Liver (tissue), 9 donors: ENCODE results near the gene UBL3. TPM values are rescaled to one million over a fixed set of nuclear protein-coding genes. Genes with fewer than 3 reads are reported as not detected.

Experiments used
- DNase-seq: peaks from one replicate; pipeline ENCODE4 v3.0.0-alpha.2; 2017; ENCODE audit warnings: low spot score
- H3K27ac ChIP-seq, 2 donors: one replicate each; pipeline ENCODE4 v1.7.0; 2013; ENCODE audit warnings: inconsistent platforms in 2 of 2, low read length in 2 of 2, control low read depth in 1 of 2, low read depth in 1 of 2, mild to moderate bottlenecking in 1 of 2
- H3K27me3 ChIP-seq, 4 donors: one replicate each; pipeline versions ENCODE4 v1.6.1 to v1.7.0; 2013; ENCODE audit warnings: low read length in 3 of 4, inconsistent platforms in 1 of 4, mild to moderate bottlenecking in 1 of 4, moderate library complexity in 1 of 4; ENCODE audit not compliant: control insufficient read depth in 4 of 4, insufficient read depth in 4 of 4
- H3K36me3 ChIP-seq, 4 donors: one replicate each; pipeline versions ENCODE4 v1.6.1 to v1.7.0; 2013; ENCODE audit warnings: low read length in 3 of 4, mild to moderate bottlenecking in 3 of 4, low read depth in 1 of 4, moderate library complexity in 1 of 4; ENCODE audit not compliant: control insufficient read depth in 4 of 4, insufficient read depth in 3 of 4
- H3K4me1 ChIP-seq, 4 donors: one replicate each; pipeline versions ENCODE4 v1.6.1 to v1.7.0; 2013; ENCODE audit warnings: low read length in 3 of 4, mild to moderate bottlenecking in 3 of 4, moderate library complexity in 1 of 4; ENCODE audit not compliant: control insufficient read depth in 4 of 4, insufficient read depth in 4 of 4
- H3K4me3 ChIP-seq, 3 donors: one replicate each; pipeline versions ENCODE4 v1.6.1 to v1.7.0; 2013; ENCODE audit warnings: low read length in 3 of 3, control low read depth in 1 of 3, low read depth in 1 of 3, mild to moderate bottlenecking in 1 of 3
- H3K9ac ChIP-seq, 2 donors: one replicate each; pipeline ENCODE4 v1.7.0; 2013; ENCODE audit warnings: low read length in 2 of 2, mild to moderate bottlenecking in 2 of 2, moderate library complexity in 2 of 2, control low read depth in 1 of 2, low read depth in 1 of 2
- H3K9me3 ChIP-seq, 4 donors: one replicate each; pipeline versions ENCODE4 v1.6.1 to v1.7.0; 2013; ENCODE audit warnings: low read length in 3 of 4; ENCODE audit not compliant: control insufficient read depth in 4 of 4
- EGR1 ChIP-seq, 2 donors: IDR thresholded peaks; 2 replicates each; pipeline ENCODE4 v1.6.1; 2016 to 2018; ENCODE audit warnings: antibody characterized with exemption in 2 of 2, low read depth in 2 of 2
- FOXA2 ChIP-seq: IDR thresholded peaks from 2 replicates; pipeline ENCODE4 v1.6.1; 2016; ENCODE audit warnings: antibody characterized with exemption
- GABPA ChIP-seq, 2 donors: IDR thresholded peaks in 1 of 2; conservative IDR thresholded peaks in 1 of 2; 2 replicates each; pipeline ENCODE4 v1.6.1; 2016; ENCODE audit warnings: antibody characterized with exemption in 2 of 2, mild to moderate bottlenecking in 1 of 2, moderate library complexity in 1 of 2
- HNF4A ChIP-seq, 2 donors: conservative IDR thresholded peaks; 2 replicates each; pipeline ENCODE4 v1.6.1; 2016; ENCODE audit warnings: antibody characterized with exemption in 2 of 2, mild to moderate bottlenecking in 2 of 2
- HNF4G ChIP-seq: IDR thresholded peaks from 2 replicates; pipeline ENCODE4 v1.6.1; 2016; ENCODE audit warnings: antibody characterized with exemption
- JUND ChIP-seq, 2 donors: IDR thresholded peaks; 2 replicates each; pipeline ENCODE4 v1.6.1; 2016; ENCODE audit warnings: antibody characterized with exemption in 2 of 2
- NR2F2 ChIP-seq: IDR thresholded peaks from 2 replicates; pipeline ENCODE4 v1.6.1; 2016; ENCODE audit warnings: antibody characterized with exemption
- RXRA ChIP-seq, 2 donors: IDR thresholded peaks; 2 replicates each; pipeline ENCODE4 v1.6.1; 2017 to 2018; ENCODE audit warnings: antibody characterized with exemption in 2 of 2, mild to moderate bottlenecking in 1 of 2
- SP1 ChIP-seq: IDR thresholded peaks from 2 replicates; pipeline ENCODE4 v1.6.1; 2018; ENCODE audit warnings: antibody characterized with exemption, mild to moderate bottlenecking
- TAF1 ChIP-seq: conservative IDR thresholded peaks from 2 replicates; pipeline ENCODE4 v1.6.1; 2016; ENCODE audit warnings: antibody characterized with exemption, mild to moderate bottlenecking
- YY1 ChIP-seq: IDR thresholded peaks from 2 replicates; pipeline ENCODE4 v1.6.1; 2016; ENCODE audit warnings: antibody characterized with exemption, mild to moderate bottlenecking
- WGBS: extraction: QIAGEN DNeasy Blood & Tissue Kit; methylation state at CpG from one replicate; pipeline ENCODE4 v1.1.7; 2013; 5-methylcytosine and 5-hydroxymethylcytosine counted together
- polyA plus RNA-seq, 2 donors: library from polyadenylated mRNA; stranded (reverse) in 1 of 2; unstranded in 1 of 2; fragments of 200-250 nt in 1 of 2; fragments of >200 nt in 1 of 2; fragmentation: Nextera tagmentation in 1 of 2; extraction: Ambion mirVana in 1 of 2; gene quantifications; one replicate each; pipeline versions ENCODE4 v1.2.1 to v1.2.3, GENCODE V29; 2013 to 2015
- total RNA-seq, 2 donors: library from RNA; depleted of rRNA; stranded (reverse); fragments of >200 nt; gene quantifications; one replicate each; pipeline ENCODE4 v1.2.3, GENCODE V29; 2014
- TF ChIP-seq, protein P1 (sequence below): IDR thresholded peaks from 2 replicates; pipeline ENCODE4 v1.6.1; 2016; ENCODE audit warnings: antibody characterized with exemption, mild to moderate bottlenecking
- TF ChIP-seq, protein P2 (sequence below): IDR thresholded peaks from 2 replicates; pipeline ENCODE4 v1.6.1; 2016; ENCODE audit warnings: antibody characterized with exemption
- TF ChIP-seq, protein P3 (sequence below): IDR thresholded peaks from 2 replicates; pipeline ENCODE4 v1.6.1; 2016; ENCODE audit warnings: antibody characterized with exemption
- TF ChIP-seq, protein P4 (sequence below): fragments of 150-350 bp; IDR thresholded peaks from 2 replicates; pipeline ENCODE4 v1.5.1; 2017; ENCODE audit warnings: improper control_type of control experiment, low read depth, low read length; ENCODE audit not compliant: missing input control
- TF ChIP-seq, protein P5 (sequence below): IDR thresholded peaks from 2 replicates; pipeline ENCODE4 v1.6.1; 2016; ENCODE audit warnings: antibody characterized with exemption
- donor health status: healthy.
- donor health status: healthy.
- donor health status: healthy.
- donor health status: healthy.
- donor health status: healthy.

UBL3 gene
- total and polyA plus RNA-seq, 4 donors = 13.9 to 21.3 (median 15.9) TPM

DNA sequence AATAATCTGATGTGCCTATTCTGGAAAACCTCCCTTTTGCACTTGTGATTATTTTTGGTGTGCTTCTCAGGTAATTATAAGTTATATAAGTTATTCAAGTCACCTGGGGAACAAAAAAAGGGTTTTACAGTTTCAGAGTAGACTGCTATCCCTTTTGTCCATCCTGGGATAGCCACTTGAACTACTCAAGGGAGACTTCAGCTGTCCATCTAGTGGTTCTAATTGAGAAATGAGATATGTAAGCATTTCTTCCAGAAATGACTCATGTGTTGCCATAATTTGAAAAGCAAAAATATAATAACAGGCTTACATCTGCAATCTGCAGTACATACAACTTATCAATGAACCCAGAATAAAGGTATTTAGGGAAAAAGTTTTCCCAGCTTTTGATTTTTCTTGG is 20.4 kb downstream of the UBL3 start:
- TF ChIP-seq, protein P1, sequence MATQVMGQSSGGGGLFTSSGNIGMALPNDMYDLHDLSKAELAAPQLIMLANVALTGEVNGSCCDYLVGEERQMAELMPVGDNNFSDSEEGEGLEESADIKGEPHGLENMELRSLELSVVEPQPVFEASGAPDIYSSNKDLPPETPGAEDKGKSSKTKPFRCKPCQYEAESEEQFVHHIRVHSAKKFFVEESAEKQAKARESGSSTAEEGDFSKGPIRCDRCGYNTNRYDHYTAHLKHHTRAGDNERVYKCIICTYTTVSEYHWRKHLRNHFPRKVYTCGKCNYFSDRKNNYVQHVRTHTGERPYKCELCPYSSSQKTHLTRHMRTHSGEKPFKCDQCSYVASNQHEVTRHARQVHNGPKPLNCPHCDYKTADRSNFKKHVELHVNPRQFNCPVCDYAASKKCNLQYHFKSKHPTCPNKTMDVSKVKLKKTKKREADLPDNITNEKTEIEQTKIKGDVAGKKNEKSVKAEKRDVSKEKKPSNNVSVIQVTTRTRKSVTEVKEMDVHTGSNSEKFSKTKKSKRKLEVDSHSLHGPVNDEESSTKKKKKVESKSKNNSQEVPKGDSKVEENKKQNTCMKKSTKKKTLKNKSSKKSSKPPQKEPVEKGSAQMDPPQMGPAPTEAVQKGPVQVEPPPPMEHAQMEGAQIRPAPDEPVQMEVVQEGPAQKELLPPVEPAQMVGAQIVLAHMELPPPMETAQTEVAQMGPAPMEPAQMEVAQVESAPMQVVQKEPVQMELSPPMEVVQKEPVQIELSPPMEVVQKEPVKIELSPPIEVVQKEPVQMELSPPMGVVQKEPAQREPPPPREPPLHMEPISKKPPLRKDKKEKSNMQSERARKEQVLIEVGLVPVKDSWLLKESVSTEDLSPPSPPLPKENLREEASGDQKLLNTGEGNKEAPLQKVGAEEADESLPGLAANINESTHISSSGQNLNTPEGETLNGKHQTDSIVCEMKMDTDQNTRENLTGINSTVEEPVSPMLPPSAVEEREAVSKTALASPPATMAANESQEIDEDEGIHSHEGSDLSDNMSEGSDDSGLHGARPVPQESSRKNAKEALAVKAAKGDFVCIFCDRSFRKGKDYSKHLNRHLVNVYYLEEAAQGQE = no peak
- no peak for TF ChIP-seq TAF1
- TF ChIP-seq, protein P2, sequence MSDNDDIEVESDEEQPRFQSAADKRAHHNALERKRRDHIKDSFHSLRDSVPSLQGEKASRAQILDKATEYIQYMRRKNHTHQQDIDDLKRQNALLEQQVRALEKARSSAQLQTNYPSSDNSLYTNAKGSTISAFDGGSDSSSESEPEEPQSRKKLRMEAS = no peak
- TF ChIP-seq JUND (IDR thresholded peaks at IDR 0.05) = no peak
- no peak for TF ChIP-seq EGR1 (IDR thresholded peaks at IDR 0.05; ENCODE audit: low read depth in 2 of 2)
- TF ChIP-seq, protein P3, sequence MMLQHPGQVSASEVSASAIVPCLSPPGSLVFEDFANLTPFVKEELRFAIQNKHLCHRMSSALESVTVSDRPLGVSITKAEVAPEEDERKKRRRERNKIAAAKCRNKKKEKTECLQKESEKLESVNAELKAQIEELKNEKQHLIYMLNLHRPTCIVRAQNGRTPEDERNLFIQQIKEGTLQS = no peak
- no peak for TF ChIP-seq FOXA2
- TF ChIP-seq, protein P4, sequence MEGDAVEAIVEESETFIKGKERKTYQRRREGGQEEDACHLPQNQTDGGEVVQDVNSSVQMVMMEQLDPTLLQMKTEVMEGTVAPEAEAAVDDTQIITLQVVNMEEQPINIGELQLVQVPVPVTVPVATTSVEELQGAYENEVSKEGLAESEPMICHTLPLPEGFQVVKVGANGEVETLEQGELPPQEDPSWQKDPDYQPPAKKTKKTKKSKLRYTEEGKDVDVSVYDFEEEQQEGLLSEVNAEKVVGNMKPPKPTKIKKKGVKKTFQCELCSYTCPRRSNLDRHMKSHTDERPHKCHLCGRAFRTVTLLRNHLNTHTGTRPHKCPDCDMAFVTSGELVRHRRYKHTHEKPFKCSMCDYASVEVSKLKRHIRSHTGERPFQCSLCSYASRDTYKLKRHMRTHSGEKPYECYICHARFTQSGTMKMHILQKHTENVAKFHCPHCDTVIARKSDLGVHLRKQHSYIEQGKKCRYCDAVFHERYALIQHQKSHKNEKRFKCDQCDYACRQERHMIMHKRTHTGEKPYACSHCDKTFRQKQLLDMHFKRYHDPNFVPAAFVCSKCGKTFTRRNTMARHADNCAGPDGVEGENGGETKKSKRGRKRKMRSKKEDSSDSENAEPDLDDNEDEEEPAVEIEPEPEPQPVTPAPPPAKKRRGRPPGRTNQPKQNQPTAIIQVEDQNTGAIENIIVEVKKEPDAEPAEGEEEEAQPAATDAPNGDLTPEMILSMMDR = no peak
- TF ChIP-seq HNF4G = no peak
- TF ChIP-seq HNF4A (conservative IDR thresholded peaks at IDR 0.05) = no peak

DNA sequence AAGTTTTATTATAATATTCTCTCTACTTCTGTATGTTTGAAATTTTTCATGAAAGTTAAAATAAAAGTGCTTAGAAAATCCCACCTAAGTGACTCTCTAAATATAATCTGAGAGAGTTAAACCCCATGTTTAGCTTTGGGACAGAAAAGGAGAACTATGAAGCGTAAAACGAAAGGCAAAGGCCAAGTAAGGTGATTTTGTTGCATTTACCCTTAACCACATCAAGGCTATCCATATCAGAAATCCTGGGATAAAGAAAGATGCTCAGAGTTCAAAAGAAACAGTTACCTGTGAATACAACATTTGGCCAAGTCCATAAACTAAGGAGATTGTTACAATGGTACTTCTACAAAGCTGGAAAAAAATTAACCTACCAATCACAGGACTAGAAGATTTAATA is 31.3 kb downstream of the UBL3 start:
- no peak overlapping the region for H3K27ac ChIP-seq

More for the DNA sequence above, 20.4 kb downstream of the UBL3 start:
- no peak overlapping the region for H3K27ac ChIP-seq
- H3K27me3 ChIP-seq = no peaks in the 10 kb centered on the region
- H3K36me3 ChIP-seq = no peaks in the 10 kb centered on the region
- no peaks in the 10 kb centered on the region for H3K4me1 ChIP-seq
- no peak overlapping the region for H3K4me3 ChIP-seq
- H3K9ac ChIP-seq = no peak overlapping the region
- no peaks in the 10 kb centered on the region for H3K9me3 ChIP-seq
- no peak for DNase-seq

More for the DNA sequence above, 31.3 kb downstream of the UBL3 start:
- H3K9me3 ChIP-seq = no peaks in the 10 kb centered on the region
- no peak for DNase-seq
- H3K36me3 ChIP-seq = no peaks in the 10 kb centered on the region
- no peak overlapping the region for H3K9ac ChIP-seq
- peaks cover 1 to 17% (median 10%) of the 10 kb centered on the region in 4 donors for H3K4me1 ChIP-seq
- no peaks in the 10 kb centered on the region for H3K27me3 ChIP-seq
- no peak for TF ChIP-seq HNF4G
- TF ChIP-seq RXRA (IDR thresholded peaks at IDR 0.05) = no peak
- no peak for TF ChIP-seq HNF4A (conservative IDR thresholded peaks at IDR 0.05)
- TF ChIP-seq TAF1 = no peak
- TF ChIP-seq, protein P3 = no peak
- TF ChIP-seq FOXA2 = no peak
- TF ChIP-seq EGR1 (IDR thresholded peaks at IDR 0.05; ENCODE audit: low read depth in 2 of 2) = no peak
- no peak for TF ChIP-seq NR2F2
- TF ChIP-seq YY1 = no peak
- TF ChIP-seq, protein P4 = no peak
- TF ChIP-seq GABPA (IDR thresholded peaks at IDR 0.05 in 1 of 2, conservative IDR thresholded peaks at IDR 0.05 in 1 of 2) = no peak
- TF ChIP-seq, protein P2 = no peak
- TF ChIP-seq SP1 = no peak
- TF ChIP-seq, protein P5, sequence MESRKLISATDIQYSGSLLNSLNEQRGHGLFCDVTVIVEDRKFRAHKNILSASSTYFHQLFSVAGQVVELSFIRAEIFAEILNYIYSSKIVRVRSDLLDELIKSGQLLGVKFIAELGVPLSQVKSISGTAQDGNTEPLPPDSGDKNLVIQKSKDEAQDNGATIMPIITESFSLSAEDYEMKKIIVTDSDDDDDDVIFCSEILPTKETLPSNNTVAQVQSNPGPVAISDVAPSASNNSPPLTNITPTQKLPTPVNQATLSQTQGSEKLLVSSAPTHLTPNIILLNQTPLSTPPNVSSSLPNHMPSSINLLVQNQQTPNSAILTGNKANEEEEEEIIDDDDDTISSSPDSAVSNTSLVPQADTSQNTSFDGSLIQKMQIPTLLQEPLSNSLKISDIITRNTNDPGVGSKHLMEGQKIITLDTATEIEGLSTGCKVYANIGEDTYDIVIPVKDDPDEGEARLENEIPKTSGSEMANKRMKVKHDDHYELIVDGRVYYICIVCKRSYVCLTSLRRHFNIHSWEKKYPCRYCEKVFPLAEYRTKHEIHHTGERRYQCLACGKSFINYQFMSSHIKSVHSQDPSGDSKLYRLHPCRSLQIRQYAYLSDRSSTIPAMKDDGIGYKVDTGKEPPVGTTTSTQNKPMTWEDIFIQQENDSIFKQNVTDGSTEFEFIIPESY = no peak
- TF ChIP-seq, protein P1 = no peak
- TF ChIP-seq JUND (IDR thresholded peaks at IDR 0.05) = no peak
- 88% methylated on average over 2 of the region's 2 CpGs for WGBS
- H3K4me3 ChIP-seq = no peak overlapping the region
